ENCODE data around the gene FAM120B. TPM values are rescaled to one million over a fixed set of nuclear protein-coding genes. Genes with fewer than 3 reads are reported as not detected.

Gene FAM120B
- total RNA-seq, 4 donors from 2014 or later, result 16.8 to 35.0 (median 22.2) TPM

- TF ChIP-seq, protein P1, sequence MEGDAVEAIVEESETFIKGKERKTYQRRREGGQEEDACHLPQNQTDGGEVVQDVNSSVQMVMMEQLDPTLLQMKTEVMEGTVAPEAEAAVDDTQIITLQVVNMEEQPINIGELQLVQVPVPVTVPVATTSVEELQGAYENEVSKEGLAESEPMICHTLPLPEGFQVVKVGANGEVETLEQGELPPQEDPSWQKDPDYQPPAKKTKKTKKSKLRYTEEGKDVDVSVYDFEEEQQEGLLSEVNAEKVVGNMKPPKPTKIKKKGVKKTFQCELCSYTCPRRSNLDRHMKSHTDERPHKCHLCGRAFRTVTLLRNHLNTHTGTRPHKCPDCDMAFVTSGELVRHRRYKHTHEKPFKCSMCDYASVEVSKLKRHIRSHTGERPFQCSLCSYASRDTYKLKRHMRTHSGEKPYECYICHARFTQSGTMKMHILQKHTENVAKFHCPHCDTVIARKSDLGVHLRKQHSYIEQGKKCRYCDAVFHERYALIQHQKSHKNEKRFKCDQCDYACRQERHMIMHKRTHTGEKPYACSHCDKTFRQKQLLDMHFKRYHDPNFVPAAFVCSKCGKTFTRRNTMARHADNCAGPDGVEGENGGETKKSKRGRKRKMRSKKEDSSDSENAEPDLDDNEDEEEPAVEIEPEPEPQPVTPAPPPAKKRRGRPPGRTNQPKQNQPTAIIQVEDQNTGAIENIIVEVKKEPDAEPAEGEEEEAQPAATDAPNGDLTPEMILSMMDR (IDR thresholded peaks at IDR 0.05), result no peak
- no peak for DNase-seq (ENCODE audit: low spot score)
- no peak for ATAC-seq (ENCODE audit: low FRiP score)
Observed at GRCh38 chr6:170374571-170375444, 68.2 kb downstream of the FAM120B start.

GRCh38 chr6:170375661-170376060 is 69.1 kb downstream of the FAM120B start:
- no peak for ATAC-seq (ENCODE audit: low FRiP score)
- no peak for DNase-seq (ENCODE audit: low spot score)
- TF ChIP-seq, protein P1 (IDR thresholded peaks at IDR 0.05), result no peak

GRCh38 chr6:170376386-170377043 is 70.0 kb downstream of the FAM120B start:
- TF ChIP-seq, protein P1 (IDR thresholded peaks at IDR 0.05), result no peak
- ATAC-seq (ENCODE audit: low FRiP score), result no peak
- DNase-seq (ENCODE audit: low spot score), result no peak

- ATAC-seq (ENCODE audit: low FRiP score) (no peak), DNase-seq (ENCODE audit: low spot score) (no peak)
- TF ChIP-seq, protein P1 (IDR thresholded peaks at IDR 0.05), result no peak
Observed at GRCh38 chr6:170378502-170378901, 71.9 kb downstream of the FAM120B start.

DNA sequence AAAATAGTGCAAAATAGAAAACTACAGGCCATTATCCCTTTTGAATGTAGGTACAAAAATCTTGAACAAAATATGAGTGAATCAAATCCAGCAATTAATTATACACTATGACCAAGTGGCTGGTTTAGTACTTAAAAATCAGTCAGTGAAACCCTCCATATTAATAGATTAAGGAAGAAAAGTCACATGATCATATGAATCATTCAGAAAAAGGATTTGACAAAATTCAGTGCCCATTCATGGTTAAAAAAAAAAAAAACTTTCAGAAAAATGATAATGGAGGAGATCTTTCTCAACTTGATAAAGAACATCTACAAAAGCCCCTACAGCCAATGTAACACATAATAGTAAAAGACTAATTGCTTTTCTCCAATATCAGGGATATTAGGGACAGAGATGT is 75.0 kb downstream of the FAM120B start:
- TF ChIP-seq, protein P1 (IDR thresholded peaks at IDR 0.05), result no peak
- no peak for DNase-seq (ENCODE audit: low spot score)
- no peak for ATAC-seq (ENCODE audit: low FRiP score)

- DNase-seq (ENCODE audit: low spot score) (no peak), ATAC-seq (ENCODE audit: low FRiP score) (no peak)
- TF ChIP-seq, protein P1 (IDR thresholded peaks at IDR 0.05), result no peak
Observed at GRCh38 chr6:170383466-170384035, 77.0 kb downstream of the FAM120B start.

Measured in omental fat pad (tissue), 4 donors.